SU-DHL-6 (cell line): Measurements from ENCODE around the gene WDR83.
A peak's percentile ranks its signal among the peaks of the same experiment; 100 is the strongest.

Source experiments
- H2AFZ ChIP-seq: fragments of 200-600 bp; sonication (generic); 2 replicates; pipeline ENCODE4 v1.6.1; 2014; ENCODE audit warnings: low read depth, mild to moderate bottlenecking, moderate library complexity, mixed read lengths, antibody characterized with exemption, low read length; ENCODE audit not compliant: severe bottlenecking
- H3F3A ChIP-seq: fragments of 200-600 bp; shearing (Covaris generic); 2 replicates; pipeline ENCODE4 v1.6.0; 2016; ENCODE audit warnings: antibody characterized with exemption, mild to moderate bottlenecking; ENCODE audit not compliant: insufficient read depth
- H3K27ac ChIP-seq: fragments of 200-600 bp; sonication (generic); 2 replicates; pipeline ENCODE4 v1.5.1; 2016; ENCODE audit warnings: low read depth, mild to moderate bottlenecking, low read length, moderate library complexity, mixed read lengths
- H3K27me3 ChIP-seq: fragments of 200-600 bp; sonication (generic), shearing (Covaris generic); 2 replicates; pipeline ENCODE4 v1.6.0; 2014; ENCODE audit warnings: mild to moderate bottlenecking, low read length
- H3K36me3 ChIP-seq: fragments of 200-600 bp; sonication (generic); 2 replicates; pipeline ENCODE4 v1.6.1; 2014; ENCODE audit warnings: mild to moderate bottlenecking, low read length, mixed read lengths
- H3K4me2 ChIP-seq: fragments of 300-600, 200-600 bp; shearing (Covaris generic), sonication (generic); 2 replicates; pipeline ENCODE4 v1.6.0; 2014; ENCODE audit warnings: low read length, low read depth, mild to moderate bottlenecking; ENCODE audit not compliant: poor library complexity, severe bottlenecking
- H3K4me3 ChIP-seq: fragments of 200-600 bp; sonication (generic); 2 replicates; pipeline ENCODE4 v1.5.1; 2014; ENCODE audit warnings: antibody characterized with exemption, low read length, mild to moderate bottlenecking, mixed read lengths; ENCODE audit not compliant: insufficient read depth, poor library complexity, severe bottlenecking
- H3K79me2 ChIP-seq: fragments of 200-600 bp; sonication (generic); 2 replicates; pipeline ENCODE4 v1.6.1; 2014; ENCODE audit warnings: mild to moderate bottlenecking, low read length, moderate library complexity; ENCODE audit not compliant: insufficient read depth
- H3K9ac ChIP-seq: fragments of 200-600 bp; sonication (generic); 2 replicates; pipeline ENCODE4 v1.7.0; 2014; ENCODE audit warnings: mild to moderate bottlenecking, low read length
- H3K9me2 ChIP-seq: fragments of 200-600 bp; sonication (generic); replicated peaks from 2 replicates; pipeline ENCODE4 v1.6.1; 2014; ENCODE audit warnings: low read length; ENCODE audit not compliant: insufficient read depth
- H3K9me3 ChIP-seq: fragments of 200-600 bp; sonication (generic); 2 replicates; pipeline ENCODE4 v1.6.1; 2014; ENCODE audit warnings: low read length, mixed read lengths; ENCODE audit not compliant: insufficient read depth
- H4K20me1 ChIP-seq: fragments of 200-600 bp; sonication (generic); 2 replicates; pipeline ENCODE4 v1.6.1; 2014; ENCODE audit warnings: low read depth, mild to moderate bottlenecking, antibody characterized with exemption, low read length, moderate library complexity, mixed read lengths
- EZH2phosphoT487 ChIP-seq: fragments of 200-600 bp; sonication (generic), shearing (Covaris generic); conservative IDR thresholded peaks from 2 replicates; pipeline ENCODE4 v1.6.1; 2018; ENCODE audit warnings: mild to moderate bottlenecking, antibody characterized with exemption, low read length, moderate library complexity, mixed read lengths
- TF ChIP-seq, protein P1 (sequence below): fragments of 200-600 bp; sonication (generic); IDR thresholded peaks from one replicate; pipeline ENCODE4 v1.5.1; 2017; ENCODE audit warnings: antibody characterized with exemption, mild to moderate bottlenecking, low read length, moderate library complexity; ENCODE audit not compliant: insufficient read depth, poor library complexity, severe bottlenecking

WDR83 gene

DNA sequence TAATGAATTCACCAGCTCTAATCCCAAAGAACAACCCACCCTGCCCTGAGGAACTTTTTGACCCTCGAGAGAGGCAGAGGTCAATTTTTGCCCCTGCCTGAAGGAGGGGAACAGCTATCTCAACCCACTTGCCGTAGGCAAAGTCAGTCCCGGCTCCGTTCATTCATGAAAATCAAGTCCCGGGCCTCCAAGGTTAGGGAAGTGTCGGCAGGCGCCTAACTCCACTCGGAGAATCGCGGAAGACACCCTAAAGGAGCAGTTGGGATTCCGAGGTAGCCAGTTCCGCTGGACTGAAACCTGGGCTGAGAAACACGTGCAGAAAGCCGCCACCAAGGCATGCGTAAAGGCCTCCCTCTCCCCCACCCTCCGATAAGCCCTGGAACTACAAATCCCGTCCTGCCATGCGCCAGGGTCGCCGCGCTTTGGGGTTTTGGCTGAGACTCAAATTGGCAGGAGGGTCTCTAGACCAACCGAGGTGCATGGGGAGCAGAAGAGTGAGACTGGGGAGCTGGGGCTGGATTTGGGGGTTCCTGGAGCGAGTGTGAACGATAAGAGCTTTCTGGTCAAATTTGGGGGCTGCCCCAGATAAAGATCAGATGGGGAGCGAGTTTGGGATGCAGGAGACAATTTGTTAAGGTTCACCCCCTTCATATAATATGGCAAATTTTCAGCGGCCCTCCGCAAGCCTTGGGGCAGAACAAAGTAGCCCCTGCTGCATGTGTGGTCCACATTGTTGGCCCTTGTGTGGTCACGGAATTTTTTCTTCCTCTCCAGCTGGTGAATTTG lies 57.2 kb downstream of the WDR83 start, which contains the start of gene TNPO2:
TSS of gene TNPO2 (minus strand) at position 292 of the 786 bp plus-strand sequence. CDS start 2,955 bp downstream, outside the sequence.
- Histone ChIP-seq H4K20me1 (peaks cover 4% of the 10 kb centered on the region; the same call in 1 of the 2 replicates), H3K9ac (peak within 1 kb of the TSS; percentile 87), H3K36me3 (peaks cover 4% of the 10 kb centered on the region; the same call in 1 of the 2 replicates), H3K9me2 (no peaks in the 10 kb centered on the region), H3K27ac (peak within 1 kb of the TSS; percentile 74), H3K4me3 (peak within 1 kb of the TSS; percentile 79), H2AFZ (peak within 1 kb of the TSS; percentile 42), H3K79me2 (peaks cover 49% of the 10 kb centered on the region), H3K4me2 (peak within 1 kb of the TSS; percentile 87), H3K9me3 (no peaks in the 10 kb centered on the region), H3F3A (peaks cover 9% of the 10 kb centered on the region), H3K27me3 (no peaks in the 10 kb centered on the region)
- TF ChIP-seq EZH2phosphoT487: no peak
- TF ChIP-seq, protein P1, sequence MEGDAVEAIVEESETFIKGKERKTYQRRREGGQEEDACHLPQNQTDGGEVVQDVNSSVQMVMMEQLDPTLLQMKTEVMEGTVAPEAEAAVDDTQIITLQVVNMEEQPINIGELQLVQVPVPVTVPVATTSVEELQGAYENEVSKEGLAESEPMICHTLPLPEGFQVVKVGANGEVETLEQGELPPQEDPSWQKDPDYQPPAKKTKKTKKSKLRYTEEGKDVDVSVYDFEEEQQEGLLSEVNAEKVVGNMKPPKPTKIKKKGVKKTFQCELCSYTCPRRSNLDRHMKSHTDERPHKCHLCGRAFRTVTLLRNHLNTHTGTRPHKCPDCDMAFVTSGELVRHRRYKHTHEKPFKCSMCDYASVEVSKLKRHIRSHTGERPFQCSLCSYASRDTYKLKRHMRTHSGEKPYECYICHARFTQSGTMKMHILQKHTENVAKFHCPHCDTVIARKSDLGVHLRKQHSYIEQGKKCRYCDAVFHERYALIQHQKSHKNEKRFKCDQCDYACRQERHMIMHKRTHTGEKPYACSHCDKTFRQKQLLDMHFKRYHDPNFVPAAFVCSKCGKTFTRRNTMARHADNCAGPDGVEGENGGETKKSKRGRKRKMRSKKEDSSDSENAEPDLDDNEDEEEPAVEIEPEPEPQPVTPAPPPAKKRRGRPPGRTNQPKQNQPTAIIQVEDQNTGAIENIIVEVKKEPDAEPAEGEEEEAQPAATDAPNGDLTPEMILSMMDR: no peak
